GM21576 (cell line): Measurements from ENCODE around the gene OR2A2.

Experiments used
- ATAC-seq: cut with Tn5 transposase; IDR thresholded peaks from one replicate; pipeline ENCODE4 v1.9.1; 2021; ENCODE audit warnings: mild to moderate bottlenecking, moderate library complexity; ENCODE audit not compliant: unreplicated experiment

Gene OR2A2

DNA sequence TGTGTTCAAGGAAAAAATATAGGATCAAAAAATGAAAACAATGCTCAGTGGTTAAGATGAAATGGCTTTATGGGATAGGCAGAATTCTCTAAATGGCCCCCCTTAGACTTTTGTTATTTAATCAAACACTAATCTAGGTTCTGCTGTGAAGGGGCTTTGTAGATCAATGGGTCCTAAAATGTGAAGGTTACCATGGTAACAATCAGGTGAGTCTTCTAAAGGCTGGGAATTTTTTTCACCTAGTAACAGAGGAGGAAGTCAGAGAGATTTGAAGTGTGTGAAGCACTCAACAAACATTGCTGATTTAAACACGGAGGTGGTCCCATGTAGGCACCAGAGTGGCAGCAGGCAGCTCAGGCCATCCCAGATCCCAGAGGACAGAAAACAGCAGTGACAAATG, 24.7 kb downstream of the OR2A2 start:
- no peak for ATAC-seq

DNA sequence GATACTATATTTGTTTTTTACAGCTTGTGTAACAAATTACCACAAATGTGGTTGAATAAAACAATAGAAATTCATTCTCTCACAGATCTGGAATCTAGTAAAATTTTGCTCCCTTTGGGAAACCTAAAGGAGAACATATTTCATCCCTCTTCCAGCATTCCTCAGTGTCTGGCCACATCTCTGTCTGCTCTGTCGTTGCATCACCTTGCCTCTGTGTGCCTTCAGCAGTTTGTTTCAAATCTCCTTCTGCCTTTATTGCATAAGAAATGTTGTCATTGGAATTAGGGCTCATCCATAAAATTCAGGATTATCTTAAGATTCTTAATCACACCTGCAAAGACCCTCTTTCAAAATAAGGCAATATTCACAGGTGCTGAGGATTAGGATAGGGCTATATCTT, 28.1 kb downstream of the OR2A2 start:
- ATAC-seq = no peak

DNA sequence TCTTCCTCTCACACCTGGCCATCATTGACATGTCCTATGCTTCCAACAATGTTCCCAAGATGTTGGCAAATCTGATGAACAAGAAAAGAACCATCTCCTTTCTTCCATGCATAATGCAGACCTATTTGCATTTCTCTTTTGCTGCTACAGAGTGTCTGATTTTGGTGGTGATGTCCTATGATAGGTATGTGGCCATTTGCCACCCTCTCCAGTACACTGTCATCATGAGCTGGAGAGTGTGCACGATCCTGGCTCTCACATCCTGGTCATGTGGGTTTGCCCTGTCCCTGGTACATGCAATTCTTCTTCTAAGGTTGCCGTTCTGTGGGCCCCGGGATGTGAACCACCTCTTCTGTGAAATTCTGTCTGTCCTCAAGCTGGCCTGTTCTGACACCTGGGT, 32.8 kb downstream of the OR2A2 start:
- no peak for ATAC-seq

DNA sequence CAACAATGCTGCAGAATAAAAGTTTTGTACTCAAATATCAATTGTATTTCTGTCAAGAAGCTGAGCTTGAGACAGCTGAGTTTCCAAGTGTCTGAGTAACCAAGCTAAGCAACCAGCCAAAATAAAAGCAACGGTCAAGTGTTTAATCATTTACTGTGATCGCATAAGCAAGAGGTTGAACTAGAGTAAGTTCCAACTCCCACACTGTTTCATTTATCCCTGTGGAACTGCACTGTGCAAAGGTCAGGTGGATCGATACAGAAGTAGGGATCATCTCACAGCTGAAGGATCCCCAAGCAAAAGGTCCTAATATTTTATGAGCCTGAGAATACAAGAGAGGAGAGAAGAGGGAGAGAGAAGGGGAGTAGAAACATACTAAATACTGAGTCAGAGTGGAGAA, 35.0 kb downstream of the OR2A2 start:
- ATAC-seq = no peak

DNA sequence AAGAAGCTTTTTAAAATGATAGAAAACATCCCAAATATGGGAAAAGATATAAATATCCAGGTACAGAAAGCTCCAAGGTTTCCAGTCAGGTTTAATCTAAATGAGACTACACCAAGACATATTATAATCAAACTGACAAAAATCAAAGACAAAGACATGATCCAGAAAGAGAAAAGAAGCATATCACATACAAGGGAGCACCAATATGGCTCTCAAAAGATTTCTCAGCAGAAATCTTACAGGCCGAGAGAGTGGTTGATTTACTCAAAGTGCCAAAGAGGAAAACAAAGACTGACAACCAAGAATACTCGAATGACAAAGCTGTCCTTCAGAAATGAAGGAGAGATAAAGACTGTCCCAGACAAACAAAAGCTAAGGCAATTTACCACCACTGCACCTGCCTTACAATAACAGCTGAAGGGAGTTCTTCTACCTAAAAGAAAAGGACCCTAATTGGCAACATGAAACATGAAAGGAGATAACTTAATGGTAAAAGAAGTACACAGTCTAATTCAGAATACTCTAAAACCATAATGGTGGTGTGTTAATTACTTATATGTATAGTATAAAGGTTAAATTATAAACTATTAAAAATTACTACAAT, 38.9 kb downstream of the OR2A2 start:
- no peak for ATAC-seq

DNA sequence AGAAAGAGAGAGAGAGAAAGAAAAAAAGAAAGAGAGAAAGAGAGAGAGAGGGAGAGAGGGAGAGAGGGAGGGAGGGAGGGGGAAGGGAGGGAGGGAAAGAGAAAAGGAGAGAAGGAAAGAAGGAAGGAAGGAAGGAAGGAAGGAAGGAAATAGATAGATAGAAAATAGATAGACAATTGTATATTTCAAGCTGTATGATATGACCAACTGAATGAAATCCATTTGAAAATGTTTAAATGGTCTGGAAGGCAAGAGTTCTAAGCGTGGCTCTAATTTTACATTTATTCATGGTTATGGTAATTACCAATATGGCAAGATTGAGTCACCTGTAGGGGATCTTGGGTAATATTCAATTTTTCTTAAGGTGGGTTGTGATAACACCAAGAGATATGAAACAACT, 49.5 kb downstream of the OR2A2 start:
- ATAC-seq = no peak
